Prostate gland (tissue), 2 donors: ENCODE data around the gene ANKS6. TPM values are rescaled to one million over a fixed set of nuclear protein-coding genes. Genes with fewer than 3 reads are reported as not detected.
A peak's percentile ranks its signal among the peaks of the same experiment; 100 is the strongest.

ENCODE experiments used
- DNase-seq: peaks from one replicate; pipeline ENCODE4 v3.0.0-alpha.2; 2019; ENCODE audit warnings: low spot score
- H3K27ac ChIP-seq, 2 donors: fragments of 200-600 bp; sonication (generic); 2 replicates each; pipeline ENCODE4 v1.5.1; 2017 to 2019
- H3K27me3 ChIP-seq: fragments of 200-600 bp; sonication (generic); replicated peaks from 2 replicates; pipeline ENCODE4 v1.5.1; 2019; ENCODE audit not compliant: insufficient read depth
- H3K36me3 ChIP-seq, 2 donors: fragments of 200-600 bp; sonication (generic); 1 replicate in 1 of 2; 2 replicates in 1 of 2; pipeline versions ENCODE4 v1.5.1 to v1.8.1; 2017 to 2019
- H3K4me1 ChIP-seq: fragments of 200-600 bp; sonication (generic); replicated peaks from 2 replicates; pipeline ENCODE4 v1.5.1; 2019
- H3K4me3 ChIP-seq, 2 donors: fragments of 200-600 bp; sonication (generic); 2 replicates each; pipeline ENCODE4 v1.5.1; 2017 to 2019
- H3K9me3 ChIP-seq: fragments of 200-600 bp; sonication (generic); 2 replicates; pipeline ENCODE4 v1.5.1; 2017
- POLR2A ChIP-seq: fragments of 450-650 bp; IDR thresholded peaks from one replicate; pipeline ENCODE4 v1.6.1; 2016; ENCODE audit warnings: antibody characterized with exemption, mild to moderate bottlenecking
- POLR2AphosphoS5 ChIP-seq: sonication (generic); formaldehyde crosslinking; IDR thresholded peaks from one replicate; pipeline ENCODE4 v1.6.1; 2017; ENCODE audit warnings: antibody characterized with exemption
- WGBS: methylation state at CpG from one replicate; pipeline ENCODE4 v1.1.5; 2018; 5-methylcytosine and 5-hydroxymethylcytosine counted together
- intact Hi-C: fragments of 100-400 bp; cut with DNase I; formaldehyde crosslinking; loops from one replicate; pipeline ENCODE4 v1.14.2; 2022
- total RNA-seq, 2 donors: library from RNA; depleted of rRNA; stranded (reverse); fragments of >200 nt; gene quantifications; one replicate each; pipeline ENCODE4 v1.1.0, GENCODE V29; 2016
- TF ChIP-seq, protein P1 (sequence below), 4 experiments: fragments of 200-600 bp in 2 of 4; fragments of 450-650 bp in 2 of 4; sonication (generic) in 2 of 4; IDR thresholded peaks; 1 replicate in 3 of 4; 2 replicates in 1 of 4; pipeline ENCODE4 v1.5.1; 2016 to 2019; ENCODE audit warnings: antibody characterized with exemption in 4 of 4, mild to moderate bottlenecking in 2 of 4, moderate library complexity in 2 of 4

ANKS6 gene
- total RNA-seq, 2 donors from 2014 or later: 11.6 to 18.8 TPM

DNA sequence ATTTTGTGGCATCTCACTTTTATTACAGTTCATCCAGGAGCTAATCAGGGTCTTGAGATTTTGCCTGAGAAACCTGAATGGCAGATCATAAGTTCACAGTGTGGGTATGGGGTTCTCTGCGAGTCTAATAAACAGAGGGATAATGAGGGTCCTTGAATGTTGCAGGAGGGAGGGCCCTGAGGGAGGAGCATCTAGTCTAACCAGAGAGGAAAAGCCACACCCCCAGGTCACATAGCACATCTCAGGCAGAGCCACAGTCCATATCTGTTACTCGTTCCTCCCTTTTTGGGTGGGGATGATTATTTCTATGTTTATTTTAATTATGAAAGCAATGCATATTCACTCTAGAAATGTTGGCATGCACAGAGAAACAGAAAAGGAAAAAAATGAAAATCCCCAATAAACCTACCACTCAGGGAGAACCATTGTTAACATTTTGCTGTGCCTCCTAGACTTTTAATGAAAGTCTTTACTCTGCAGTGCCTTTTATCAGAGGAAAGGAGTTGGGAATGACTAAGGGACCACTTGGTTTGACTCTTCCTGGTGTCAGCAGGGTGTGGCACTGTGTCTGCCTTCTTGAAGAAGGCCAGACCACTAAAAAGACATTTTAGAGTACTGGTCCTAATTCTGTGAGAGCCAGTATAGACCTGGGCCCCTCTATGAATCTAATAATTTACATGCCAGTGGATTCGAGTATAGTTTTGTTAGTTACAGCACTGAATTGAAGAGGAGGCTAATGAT is 13.9 kb upstream of the ANKS6 start:
- Histone ChIP-seq H3K4me1 (peaks cover 4% of the 10 kb centered on the region), H3K27me3 (no peaks in the 10 kb centered on the region), H3K9me3 (no peaks in the 10 kb centered on the region), H3K36me3 (no peaks in the 10 kb centered on the region), H3K27ac (no peak overlapping the region), H3K4me3 (no peak overlapping the region)
- DNase-seq: no peak
- no peak for TF ChIP-seq POLR2A
- TF ChIP-seq, protein P1, sequence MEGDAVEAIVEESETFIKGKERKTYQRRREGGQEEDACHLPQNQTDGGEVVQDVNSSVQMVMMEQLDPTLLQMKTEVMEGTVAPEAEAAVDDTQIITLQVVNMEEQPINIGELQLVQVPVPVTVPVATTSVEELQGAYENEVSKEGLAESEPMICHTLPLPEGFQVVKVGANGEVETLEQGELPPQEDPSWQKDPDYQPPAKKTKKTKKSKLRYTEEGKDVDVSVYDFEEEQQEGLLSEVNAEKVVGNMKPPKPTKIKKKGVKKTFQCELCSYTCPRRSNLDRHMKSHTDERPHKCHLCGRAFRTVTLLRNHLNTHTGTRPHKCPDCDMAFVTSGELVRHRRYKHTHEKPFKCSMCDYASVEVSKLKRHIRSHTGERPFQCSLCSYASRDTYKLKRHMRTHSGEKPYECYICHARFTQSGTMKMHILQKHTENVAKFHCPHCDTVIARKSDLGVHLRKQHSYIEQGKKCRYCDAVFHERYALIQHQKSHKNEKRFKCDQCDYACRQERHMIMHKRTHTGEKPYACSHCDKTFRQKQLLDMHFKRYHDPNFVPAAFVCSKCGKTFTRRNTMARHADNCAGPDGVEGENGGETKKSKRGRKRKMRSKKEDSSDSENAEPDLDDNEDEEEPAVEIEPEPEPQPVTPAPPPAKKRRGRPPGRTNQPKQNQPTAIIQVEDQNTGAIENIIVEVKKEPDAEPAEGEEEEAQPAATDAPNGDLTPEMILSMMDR (IDR thresholded peaks at IDR 0.05): no peak
- no peak for TF ChIP-seq POLR2AphosphoS5
- intact Hi-C loops: no loop called here
- 90% methylated on average over 3 of the region's 3 CpGs for WGBS

DNA sequence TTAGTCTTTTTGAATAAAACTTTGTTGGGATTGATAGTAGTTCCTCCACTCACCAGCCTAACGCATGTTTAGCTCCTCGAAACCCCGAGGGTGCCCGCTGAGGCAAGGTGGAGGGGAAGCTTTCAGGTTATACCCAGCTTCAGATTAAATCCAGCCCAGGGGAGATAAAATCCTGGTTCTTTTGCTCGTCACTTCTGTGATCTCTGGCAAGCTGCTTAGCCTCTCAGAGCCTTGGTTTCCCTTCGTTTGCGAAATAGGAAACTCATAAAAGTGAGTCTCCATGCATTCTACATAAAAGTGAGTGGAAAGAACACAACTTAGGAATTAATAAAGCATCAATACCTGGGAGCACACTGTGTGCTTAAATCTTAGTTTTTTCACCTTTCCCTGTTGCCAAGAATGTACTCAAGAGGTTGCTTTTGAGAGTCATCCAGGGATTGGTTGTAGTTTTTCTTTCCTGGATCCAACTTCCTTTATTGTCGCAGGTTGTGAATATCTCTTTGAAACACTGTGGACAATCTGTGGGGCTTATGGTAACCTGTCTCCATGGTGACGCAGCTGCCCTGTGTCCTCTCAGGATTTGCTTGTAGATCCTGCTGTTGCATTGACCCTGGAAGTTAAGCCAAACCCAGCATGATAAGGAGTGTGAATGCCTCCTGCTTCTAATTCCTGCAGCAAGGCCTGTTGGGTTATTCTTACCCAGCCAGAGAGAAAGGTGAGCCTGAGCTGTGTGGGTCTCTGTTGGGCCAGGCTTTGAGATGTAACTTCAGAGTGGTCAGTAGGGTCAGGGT is 13.2 kb upstream of the ANKS6 start:
- H3K27me3 ChIP-seq: no peaks in the 10 kb centered on the region

DNA sequence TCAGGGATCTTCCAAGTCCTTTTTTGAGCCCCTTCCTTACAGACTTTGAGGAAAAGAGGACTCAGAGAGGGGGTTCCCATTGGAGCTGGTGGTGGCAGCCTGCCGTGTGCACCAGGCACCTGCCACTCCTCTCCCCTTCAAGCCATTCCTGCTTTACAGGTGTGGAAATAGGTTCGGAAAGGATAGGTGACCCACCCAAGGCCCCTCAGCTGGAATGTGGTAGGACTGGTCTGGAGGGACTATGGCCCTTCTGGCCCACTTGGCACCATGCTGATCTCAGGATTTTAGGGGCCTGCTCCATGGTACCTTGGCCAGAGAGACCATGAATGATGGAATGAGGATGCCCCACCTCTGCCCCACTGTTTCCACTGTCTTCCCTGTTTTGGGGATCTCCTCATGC is 12.5 kb upstream of the ANKS6 start:
- H3K36me3 ChIP-seq: no peaks in the 10 kb centered on the region
- H3K27me3 ChIP-seq: no peaks in the 10 kb centered on the region
- no peaks in the 10 kb centered on the region for H3K9me3 ChIP-seq
- TF ChIP-seq POLR2AphosphoS5 (no peak), POLR2A (no peak)
- TF ChIP-seq, protein P1 (IDR thresholded peaks at IDR 0.05): no peak
- 56% methylated on average over 2 of the region's 2 CpGs for WGBS
- no peak for DNase-seq
- intact Hi-C loops: loop anchor here (5.0 kb wide), 1 partner anchor 38 kb away; no protein-coding TSS in a partner anchor
- peaks cover 7% of the 10 kb centered on the region for H3K4me1 ChIP-seq
- no peak overlapping the region for H3K27ac ChIP-seq
- H3K4me3 ChIP-seq: no peak overlapping the region

More for the DNA sequence above, 13.2 kb upstream of the ANKS6 start:
- Histone ChIP-seq H3K4me1 (peaks cover 6% of the 10 kb centered on the region), H3K4me3 (no peak overlapping the region), H3K27ac (no peak overlapping the region), H3K9me3 (no peaks in the 10 kb centered on the region), H3K36me3 (no peaks in the 10 kb centered on the region)
- TF ChIP-seq POLR2AphosphoS5 (no peak), POLR2A (no peak)
- TF ChIP-seq, protein P1 (IDR thresholded peaks at IDR 0.05): no peak
- intact Hi-C loops: loop anchor here (5.0 kb wide), 1 partner anchor 38 kb away; no protein-coding TSS in a partner anchor
- 86% methylated on average over 9 of the region's 9 CpGs for WGBS
- DNase-seq: no peak

DNA sequence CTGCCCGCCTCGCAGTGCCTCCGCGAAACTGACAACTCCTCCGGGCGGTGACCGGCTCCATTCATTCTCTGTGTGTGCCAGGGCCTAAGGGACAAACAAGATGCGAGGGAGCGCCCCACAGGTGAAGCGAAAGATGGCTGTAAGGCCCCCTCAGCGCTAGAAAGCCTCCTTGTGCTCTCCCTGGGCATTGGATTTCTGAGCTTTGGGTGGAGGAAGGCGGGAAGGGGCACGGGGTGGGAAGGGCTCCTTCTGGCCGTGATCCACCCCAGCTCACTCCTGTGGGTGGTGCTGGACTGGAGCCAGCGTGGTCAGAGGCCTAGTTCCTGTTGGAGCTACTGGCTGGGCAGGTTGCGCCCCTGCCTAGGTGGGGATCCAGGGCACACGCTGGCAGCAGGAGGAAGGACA is 12.1 kb upstream of the ANKS6 start:
- Histone ChIP-seq H3K27me3 (no peaks in the 10 kb centered on the region), H3K9me3 (no peaks in the 10 kb centered on the region), H3K36me3 (no peaks in the 10 kb centered on the region), H3K27ac (no peak overlapping the region), H3K4me1 (peaks cover 7% of the 10 kb centered on the region), H3K4me3 (peak overlapping the region; percentile 39 to 41)
- no peak for DNase-seq
- intact Hi-C loops: loop anchor here (5.0 kb wide), 1 partner anchor 39 kb away; no protein-coding TSS in a partner anchor
- TF ChIP-seq, protein P1 (IDR thresholded peaks at IDR 0.05): no peak
- TF ChIP-seq POLR2A (no peak), POLR2AphosphoS5 (no peak)
- WGBS: 38% methylated on average over 17 of the region's 17 CpGs
